K562 (cell line): ENCODE measurements around the gene CETN1. TPM values are rescaled to one million over a fixed set of nuclear protein-coding genes. Genes with fewer than 3 reads are reported as not detected.
A peak's percentile ranks its signal among the peaks of the same experiment; 100 is the strongest.

ENCODE experiments used
- ATAC-seq: fragments of 200-7000 bp; cut with Tn5 transposase; 3 replicates; pipeline ENCODE4 v1.9.1; 2020; ENCODE audit warnings: moderate library complexity
- BruUV-seq: library from RNA; stranded (reverse); fragments of 400-500 nt; replicated peaks from 2 replicates; lab custom pipeline; 2021; lab: Mats Ljungman, UMichigan
- CTCF ChIA-PET: fragments of 300-600 bp; formaldehyde crosslinking; extraction: SDS; loops from one replicate; lab custom pipeline; 2021; ENCODE audit warnings: low intra/inter-chr PET ratio; lab: Yijun Ruan, JAX
- POLR2A ChIA-PET: fragments of 300-600, 350-650 bp; sonication (Branson Sonifier 250); formaldehyde crosslinking; extraction: SDS; loops from one replicate; lab custom pipeline; 2021; ENCODE audit warnings: antibody characterized with exemption, inconsistent platforms; lab: Yijun Ruan, JAX
- DNase-seq, 4 experiments: peaks; one replicate each; pipeline versions ENCODE4 v3.0.0 to v3.0.0-alpha.2; 2011 to 2018; ENCODE audit warnings: low spot score in 3 of 4, mixed read lengths in 3 of 4; ENCODE audit errors: extremely low read depth in 1 of 4
- FAIRE-seq: peaks from 2 replicates; lab custom pipeline; 2011; peaks lifted over from hg19 to GRCh38; lab: Jason Lieb, UNC
- H2AFZ ChIP-seq: 2 replicates; pipeline ENCODE4 v1.6.0; 2011; ENCODE audit warnings: low read depth, low read length, control low read depth, inconsistent platforms
- H3K27ac ChIP-seq: fragments of 200-600 bp; 3 replicates; pipeline ENCODE4 v1.8.0; 2011; ENCODE audit warnings: low read depth, mild to moderate bottlenecking, control low read depth, inconsistent platforms, low read length, moderate library complexity, mixed read lengths; ENCODE audit errors: extremely low read depth
- H3K27me3 ChIP-seq, 2 experiments: fragments of 300-600 bp in 1 of 2; 2 replicates in 1 of 2; 3 replicates in 1 of 2; pipeline versions ENCODE4 v1.6.0 to v1.8.0; 2011; ENCODE audit warnings: inconsistent platforms in 2 of 2, low read length in 2 of 2, mild to moderate bottlenecking in 1 of 2, mixed read lengths in 1 of 2, moderate library complexity in 1 of 2; ENCODE audit not compliant: control insufficient read depth in 2 of 2, insufficient read depth in 2 of 2
- H3K36me3 ChIP-seq: fragments of 300-600 bp; 3 replicates; pipeline ENCODE4 v1.8.0; 2011; ENCODE audit warnings: mild to moderate bottlenecking, low read length, inconsistent platforms; ENCODE audit not compliant: control insufficient read depth, insufficient read depth
- H3K4me1 ChIP-seq, 2 experiments: fragments of 200-600 bp in 1 of 2; replicated peaks in 1 of 2; 2 replicates in 1 of 2; 3 replicates in 1 of 2; pipeline versions ENCODE4 v1.5.1 to v1.8.0; 2011; ENCODE audit warnings: inconsistent platforms in 2 of 2, low read length in 2 of 2, mild to moderate bottlenecking in 1 of 2, mixed read lengths in 1 of 2, moderate library complexity in 1 of 2; ENCODE audit not compliant: control insufficient read depth in 2 of 2, insufficient read depth in 2 of 2
- H3K4me2 ChIP-seq: 2 replicates; pipeline ENCODE4 v1.6.1; 2011; ENCODE audit warnings: low read length, control low read depth, inconsistent platforms, mixed read lengths; ENCODE audit not compliant: insufficient read depth
- H3K4me3 ChIP-seq: fragments of 200-600 bp; sonication (generic), shearing (Covaris generic); 2 replicates; pipeline ENCODE4 v1.5.1; 2016; ENCODE audit warnings: control low read depth, inconsistent platforms
- H3K79me2 ChIP-seq: fragments of 200-600 bp; 3 replicates; pipeline ENCODE4 v1.8.0; 2011; ENCODE audit warnings: low read length, inconsistent platforms; ENCODE audit not compliant: control insufficient read depth, insufficient read depth
- H3K9ac ChIP-seq, 2 experiments: 2 replicates each; pipeline versions ENCODE4 v1.6.0 to v1.6.1; 2011; ENCODE audit warnings: low read depth in 2 of 2, low read length in 2 of 2, control low read depth in 1 of 2, inconsistent platforms in 1 of 2, mild to moderate bottlenecking in 1 of 2, mixed read lengths in 1 of 2; ENCODE audit not compliant: insufficient read depth in 1 of 2
- H3K9me1 ChIP-seq: one replicate; pipeline ENCODE4 v1.6.0; 2011; ENCODE audit warnings: inconsistent platforms, mild to moderate bottlenecking, low read length, moderate library complexity; ENCODE audit not compliant: control insufficient read depth, insufficient read depth
- H3K9me3 ChIP-seq: replicated peaks from 2 replicates; pipeline ENCODE4 v1.5.1; 2011; ENCODE audit warnings: low read depth, low read length, inconsistent platforms; ENCODE audit not compliant: control insufficient read depth, insufficient read depth
- H4K20me1 ChIP-seq: replicated peaks from 2 replicates; pipeline ENCODE4 v1.6.1; 2011; ENCODE audit warnings: low read length, inconsistent platforms, mixed read lengths; ENCODE audit not compliant: control insufficient read depth, insufficient read depth
- CBX3 ChIP-seq, 2 experiments: IDR thresholded peaks; 1 replicate in 1 of 2; 2 replicates in 1 of 2; pipeline ENCODE4 v1.6.1; 2012; ENCODE audit warnings: inconsistent platforms in 2 of 2, low read length in 2 of 2, borderline replicate concordance in 1 of 2, control low read depth in 1 of 2
- GABPB1 ChIP-seq: sonication (generic); formaldehyde crosslinking; IDR thresholded peaks from 2 replicates; pipeline ENCODE4 v1.8.0; 2022; ENCODE audit warnings: mild to moderate bottlenecking, missing genetic modification reagents
- GATA2 ChIP-seq: sonication (generic); formaldehyde crosslinking; IDR thresholded peaks from 2 replicates; pipeline ENCODE4 v1.4.0; 2020; ENCODE audit warnings: mild to moderate bottlenecking, missing genetic modification reagents
- JUNB ChIP-seq: fragments of 450-650 bp; formaldehyde crosslinking; conservative IDR thresholded peaks from 2 replicates; pipeline ENCODE4 v1.4.0; 2020; ENCODE audit warnings: mild to moderate bottlenecking
- MXI1 ChIP-seq: IDR thresholded peaks from 2 replicates; pipeline ENCODE4 v1.6.1; 2011; ENCODE audit warnings: low read depth, mild to moderate bottlenecking, improper control_type of control experiment, low read length
- NR2F6 ChIP-seq: fragments of 450-650 bp; formaldehyde crosslinking; IDR thresholded peaks from 2 replicates; pipeline ENCODE4 v1.4.0; 2020; ENCODE audit warnings: mild to moderate bottlenecking
- POLR2A ChIP-seq: fragments of 450-650 bp; conservative IDR thresholded peaks from 2 replicates; pipeline ENCODE4 v1.6.1; 2016
- TRIM24 ChIP-seq, 2 experiments: fragments of 450-650 bp; IDR thresholded peaks; 2 replicates each; pipeline ENCODE4 v1.6.1; 2016
- TRIM28 ChIP-seq: fragments of 450-650 bp; IDR thresholded peaks from 2 replicates; pipeline ENCODE4 v1.6.1; 2017
- ZKSCAN1 ChIP-seq: fragments of 150-350 bp; IDR thresholded peaks from 2 replicates; pipeline ENCODE4 v1.6.1; 2016; ENCODE audit warnings: low read depth, low read length
- ZNF316 ChIP-seq: fragments of 450-650 bp; IDR thresholded peaks from 2 replicates; pipeline ENCODE4 v1.6.1; 2016
- in situ Hi-C: fragments of 300-500 bp; cut with MboI; formaldehyde crosslinking; loops from 4 replicates; pipeline ENCODE4 v1.15.0; 2018; ENCODE audit warnings: inconsistent platforms, mixed read lengths
- intact Hi-C: fragments of 100-400 bp; cut with micrococcal nuclease; formaldehyde crosslinking; loops from 2 replicates; pipeline ENCODE4 v1.14.2; 2022
- polyA plus RNA-seq, 8 experiments: library from polyadenylated mRNA; depleted of rRNA in 4 of 8; stranded (reverse) in 5 of 8; unstranded in 3 of 8; fragments of >200 nt; fragmentation: Nextera tagmentation in 2 of 8; fragmentation: Illumina TruSeq in 1 of 8; extraction: Ambion mirVana in 2 of 8; extraction: Trizol in 1 of 8; gene quantifications; 2 replicates each; pipeline versions ENCODE4 v1.2.1 to v1.2.3, GENCODE V29; 2011 to 2014; ENCODE audit warnings: inconsistent platforms in 1 of 8, missing spikeins in 1 of 8
- total RNA-seq, 7 experiments: library from RNA; depleted of rRNA in 6 of 7; stranded (reverse); fragments of >200 nt in 6 of 7; fragmentation: Illumina TruSeq in 2 of 7; extraction: Trizol in 2 of 7; gene quantifications; 2 replicates each; pipeline versions ENCODE4 v1.2.1 to v1.2.3, GENCODE V29; 2011 to 2021; ENCODE audit warnings: low replicate concordance in 1 of 7
- TF ChIP-seq, protein P1 (sequence below), 2 experiments: fragments of 450-650 bp in 1 of 2; sonication (generic) in 1 of 2; formaldehyde crosslinking in 1 of 2; IDR thresholded peaks in 1 of 2; conservative IDR thresholded peaks in 1 of 2; 2 replicates each; pipeline versions ENCODE4 v1.6.1 to v1.8.1; 2016 to 2023; ENCODE audit warnings: mild to moderate bottlenecking in 2 of 2, moderate library complexity in 2 of 2, inconsistent platforms in 1 of 2, missing genetic modification reagents in 1 of 2
- TF ChIP-seq, protein P2 (sequence below), 3 experiments: fragments of 200-800 bp in 1 of 3; sonication (Bioruptor generic) in 1 of 3; sonication (generic) in 1 of 3; formaldehyde crosslinking in 1 of 3; IDR thresholded peaks; 2 replicates each; pipeline versions ENCODE4 v1.6.1 to v1.8.0; 2016 to 2022; ENCODE audit warnings: mild to moderate bottlenecking in 2 of 3, missing compliant biosample characterization in 2 of 3, missing genetic modification characterization in 2 of 3, missing genetic modification reagents in 1 of 3
- TF ChIP-seq, protein P3 (sequence below), 2 experiments: fragments of 450-650 bp; IDR thresholded peaks; 2 replicates each; pipeline ENCODE4 v1.6.1; 2016; ENCODE audit warnings: mild to moderate bottlenecking in 2 of 2, borderline replicate concordance in 1 of 2, low read depth in 1 of 2, moderate library complexity in 1 of 2

Gene CETN1
- total and polyA plus RNA-seq, 9 of the 15 experiments (the other 6 are each of a cell fraction or from before 2014, with no cell fraction given) = 0.07 to 0.34 (median 0.19) TPM; not detected in 3

DNA sequence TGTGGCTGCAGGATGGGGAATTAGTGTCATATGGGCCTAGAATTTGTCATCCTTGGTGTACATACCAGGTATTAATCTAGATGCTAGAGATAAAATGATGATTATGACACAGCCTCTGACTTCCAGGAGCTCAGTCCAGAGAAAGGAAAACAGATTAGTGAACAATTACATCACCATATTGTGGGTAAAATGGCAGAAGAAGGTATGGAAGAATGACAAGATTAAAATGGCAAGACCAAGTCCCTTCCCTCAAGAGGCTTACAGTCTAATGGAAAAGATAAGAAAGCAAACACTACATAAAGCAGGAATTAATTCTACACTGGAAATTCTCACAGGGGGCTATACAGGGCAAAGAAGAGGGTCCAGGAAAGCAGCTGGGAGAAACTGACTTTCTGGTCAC, 51.4 kb downstream of the CETN1 start:
- Histone ChIP-seq H3K79me2 (no peaks in the 10 kb centered on the region), H4K20me1 (no peaks in the 10 kb centered on the region), H3K9me3 (peaks cover 2% of the 10 kb centered on the region; the same call in 1 of the 2 replicates), H3K4me1 (peaks cover 0 to 10% of the 10 kb centered on the region in 2 experiments; a peak in 4 of 5 replicates), H3K4me3 (no peak overlapping the region), H3K27ac (no peak overlapping the region), H3K27me3 (no peaks in the 10 kb centered on the region), H3K4me2 (no peak overlapping the region), H3K9me1 (no peaks in the 10 kb centered on the region), H2AFZ (no peak overlapping the region), H3K9ac (no peak overlapping the region), H3K36me3 (no peaks in the 10 kb centered on the region)
- in situ Hi-C loops (no loop called here), intact Hi-C loops (no loop called here)
- FAIRE-seq (no peak), DNase-seq (no peak), ATAC-seq (no peak)
- BruUV-seq = no TSS peak
- POLR2A ChIA-PET = interaction anchor here (1.9 to 2.2 kb wide), 2 partner anchors 11 to 13 kb away, joined by 5 to 6 read pairs; no protein-coding TSS in a partner anchor
- CTCF ChIA-PET = no interaction called here
- TF ChIP-seq ZKSCAN1 (no peak), NR2F6 (CRISPR knock-in tag) (no peak), JUNB (CRISPR knock-in tag) (no peak), GABPB1 (CRISPR knock-in tag) (no peak), CBX3 (IDR thresholded peaks at IDR 0.05; ENCODE audit: borderline replicate concordance in 1 of 2, low read length in 2 of 2) (no peak), GATA2 (CRISPR knock-in tag) (peak; percentile 20; the same call in 1 of the 2 replicates), TRIM24 (IDR thresholded peaks at IDR 0.05) (peak; percentile 77 to 83), POLR2A (no peak), MXI1 (no peak), ZNF316 (peak; percentile 90), TRIM28 (peak; percentile 82)
- TF ChIP-seq, protein P1, sequence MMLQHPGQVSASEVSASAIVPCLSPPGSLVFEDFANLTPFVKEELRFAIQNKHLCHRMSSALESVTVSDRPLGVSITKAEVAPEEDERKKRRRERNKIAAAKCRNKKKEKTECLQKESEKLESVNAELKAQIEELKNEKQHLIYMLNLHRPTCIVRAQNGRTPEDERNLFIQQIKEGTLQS (IDR thresholded peaks at IDR 0.05) = peak; percentile 29
- TF ChIP-seq, protein P1 (CRISPR knock-in tag; conservative IDR thresholded peaks at IDR 0.05) = no peak
- TF ChIP-seq, protein P2, sequence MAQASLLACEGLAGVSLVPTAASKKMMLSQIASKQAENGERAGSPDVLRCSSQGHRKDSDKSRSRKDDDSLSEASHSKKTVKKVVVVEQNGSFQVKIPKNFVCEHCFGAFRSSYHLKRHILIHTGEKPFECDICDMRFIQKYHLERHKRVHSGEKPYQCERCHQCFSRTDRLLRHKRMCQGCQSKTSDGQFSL (CRISPR knock-in tag; IDR thresholded peaks at IDR 0.05) = no peak
- TF ChIP-seq, protein P2 (tag; IDR thresholded peaks at IDR 0.05) = no peak
- TF ChIP-seq, protein P3, sequence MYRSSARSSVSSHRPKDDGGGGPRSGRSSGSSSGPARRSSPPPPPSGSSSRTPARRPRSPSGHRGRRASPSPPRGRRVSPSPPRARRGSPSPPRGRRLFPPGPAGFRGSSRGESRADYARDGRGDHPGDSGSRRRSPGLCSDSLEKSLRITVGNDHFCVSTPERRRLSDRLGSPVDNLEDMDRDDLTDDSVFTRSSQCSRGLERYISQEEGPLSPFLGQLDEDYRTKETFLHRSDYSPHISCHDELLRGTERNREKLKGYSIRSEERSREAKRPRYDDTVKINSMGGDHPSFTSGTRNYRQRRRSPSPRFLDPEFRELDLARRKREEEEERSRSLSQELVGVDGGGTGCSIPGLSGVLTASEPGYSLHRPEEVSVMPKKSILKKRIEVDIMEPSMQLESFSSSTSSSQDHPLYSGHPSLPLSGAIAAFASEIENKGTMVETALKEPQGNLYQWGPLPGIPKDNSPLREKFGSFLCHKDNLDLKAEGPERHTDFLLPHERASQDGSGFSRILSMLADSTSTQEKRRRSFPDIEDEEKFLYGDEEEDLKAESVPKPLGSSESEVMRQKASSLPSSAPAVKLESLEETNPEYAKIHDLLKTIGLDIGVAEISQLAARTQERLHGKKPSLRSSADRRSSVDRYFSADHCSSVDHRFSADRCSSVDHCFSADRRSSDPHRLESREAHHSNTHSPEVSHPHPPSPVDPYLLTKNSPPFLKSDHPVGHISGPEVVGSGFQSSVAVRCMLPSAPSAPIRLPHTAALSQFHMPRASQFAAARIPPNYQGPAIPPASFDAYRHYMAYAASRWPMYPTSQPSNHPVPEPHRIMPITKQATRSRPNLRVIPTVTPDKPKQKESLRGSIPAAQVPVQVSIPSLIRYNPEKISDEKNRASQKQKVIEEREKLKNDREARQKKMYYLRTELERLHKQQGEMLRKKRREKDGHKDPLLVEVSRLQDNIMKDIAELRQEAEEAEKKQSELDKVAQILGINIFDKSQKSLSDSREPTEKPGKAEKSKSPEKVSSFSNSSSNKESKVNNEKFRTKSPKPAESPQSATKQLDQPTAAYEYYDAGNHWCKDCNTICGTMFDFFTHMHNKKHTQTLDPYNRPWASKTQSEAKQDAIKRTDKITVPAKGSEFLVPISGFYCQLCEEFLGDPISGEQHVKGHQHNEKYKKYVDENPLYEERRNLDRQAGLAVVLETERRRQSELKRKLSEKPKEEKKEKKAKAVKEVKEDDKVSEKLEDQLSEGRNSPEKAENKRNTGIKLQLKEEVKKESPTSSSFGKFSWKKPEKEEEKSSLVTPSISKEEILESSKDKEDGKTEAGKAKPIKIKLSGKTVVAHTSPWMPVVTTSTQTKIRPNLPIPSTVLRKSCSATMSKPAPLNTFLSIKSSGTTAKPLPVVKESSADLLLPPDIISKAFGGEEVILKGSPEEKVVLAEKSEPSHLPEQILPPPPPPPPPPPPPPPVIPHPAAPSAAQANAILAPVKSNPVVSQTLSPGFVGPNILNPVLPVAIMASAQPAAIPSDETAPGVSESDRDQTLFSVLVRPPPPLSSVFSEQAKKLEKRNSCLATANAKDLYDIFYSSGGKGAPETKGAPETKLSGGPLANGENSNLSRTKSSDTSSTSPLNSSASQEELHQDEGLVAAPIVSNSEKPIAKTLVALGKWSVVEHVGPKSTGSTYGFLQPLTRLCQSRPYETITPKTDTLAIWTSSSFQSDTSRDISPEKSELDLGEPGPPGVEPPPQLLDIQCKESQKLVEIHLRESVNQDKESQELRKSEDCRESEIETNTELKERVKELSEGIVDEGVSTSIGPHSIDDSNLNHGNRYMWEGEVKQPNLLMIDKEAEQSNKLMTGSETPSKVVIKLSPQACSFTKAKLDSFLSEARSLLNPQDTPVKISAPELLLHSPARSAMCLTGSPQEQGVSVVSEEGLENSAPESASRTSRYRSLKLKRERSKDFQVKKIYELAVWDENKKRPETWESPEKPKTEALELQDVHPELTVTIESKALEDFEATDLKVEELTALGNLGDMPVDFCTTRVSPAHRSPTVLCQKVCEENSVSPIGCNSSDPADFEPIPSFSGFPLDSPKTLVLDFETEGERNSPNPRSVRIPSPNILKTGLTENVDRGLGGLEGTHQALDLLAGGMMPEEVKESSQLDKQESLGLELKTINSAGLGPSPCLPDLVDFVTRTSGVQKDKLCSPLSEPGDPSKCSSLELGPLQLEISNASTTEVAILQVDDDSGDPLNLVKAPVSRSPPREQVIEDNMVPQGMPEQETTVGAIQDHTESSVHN (IDR thresholded peaks at IDR 0.05; ENCODE audit: borderline replicate concordance in 1 of 2, low read depth in 1 of 2) = no peak
